ENCODE data around the gene SPOCK1. TPM values are rescaled to one million over a fixed set of nuclear protein-coding genes. Genes with fewer than 3 reads are reported as not detected.

Gene SPOCK1
- total RNA-seq, 4 donors from 2014 or later = 46.5 to 52.7 (median 51.4) TPM

DNA sequence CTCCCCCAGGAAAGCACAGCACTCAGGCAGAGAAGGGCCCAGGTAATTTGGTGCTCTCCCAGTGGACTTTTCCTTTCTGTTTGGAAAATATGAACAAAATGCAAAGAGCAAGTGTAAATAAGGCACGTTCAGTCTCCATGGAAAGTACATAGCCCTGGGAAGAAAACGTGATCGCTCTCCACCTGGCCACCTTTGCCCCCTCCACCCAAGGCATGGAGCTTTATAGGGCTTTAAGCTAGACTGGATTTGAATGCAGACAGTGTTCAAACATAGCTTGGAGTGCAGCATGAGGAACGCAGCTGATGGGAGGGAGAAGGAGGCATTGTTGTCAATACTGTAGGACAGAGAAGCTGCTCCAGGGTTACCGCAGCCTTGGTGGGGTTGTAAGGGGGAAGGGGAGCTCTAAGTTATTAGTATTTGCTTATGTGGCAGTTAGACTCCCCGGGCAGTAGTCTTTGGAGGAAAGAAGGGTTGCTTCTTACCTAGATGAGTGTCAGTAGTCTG is 500.2 kb downstream of the SPOCK1 start:
- ATAC-seq = no peak
- H3K4me1 ChIP-seq = no peaks in the 10 kb centered on the region
- no peaks in the 10 kb centered on the region for H3K9me3 ChIP-seq
- H3K4me3 ChIP-seq = no peak overlapping the region
- no peaks in the 10 kb centered on the region for H3K36me3 ChIP-seq
- no peak overlapping the region for H3K27ac ChIP-seq
- H3K27me3 ChIP-seq = peaks cover 7% of the 10 kb centered on the region
- TF ChIP-seq, protein P1, sequence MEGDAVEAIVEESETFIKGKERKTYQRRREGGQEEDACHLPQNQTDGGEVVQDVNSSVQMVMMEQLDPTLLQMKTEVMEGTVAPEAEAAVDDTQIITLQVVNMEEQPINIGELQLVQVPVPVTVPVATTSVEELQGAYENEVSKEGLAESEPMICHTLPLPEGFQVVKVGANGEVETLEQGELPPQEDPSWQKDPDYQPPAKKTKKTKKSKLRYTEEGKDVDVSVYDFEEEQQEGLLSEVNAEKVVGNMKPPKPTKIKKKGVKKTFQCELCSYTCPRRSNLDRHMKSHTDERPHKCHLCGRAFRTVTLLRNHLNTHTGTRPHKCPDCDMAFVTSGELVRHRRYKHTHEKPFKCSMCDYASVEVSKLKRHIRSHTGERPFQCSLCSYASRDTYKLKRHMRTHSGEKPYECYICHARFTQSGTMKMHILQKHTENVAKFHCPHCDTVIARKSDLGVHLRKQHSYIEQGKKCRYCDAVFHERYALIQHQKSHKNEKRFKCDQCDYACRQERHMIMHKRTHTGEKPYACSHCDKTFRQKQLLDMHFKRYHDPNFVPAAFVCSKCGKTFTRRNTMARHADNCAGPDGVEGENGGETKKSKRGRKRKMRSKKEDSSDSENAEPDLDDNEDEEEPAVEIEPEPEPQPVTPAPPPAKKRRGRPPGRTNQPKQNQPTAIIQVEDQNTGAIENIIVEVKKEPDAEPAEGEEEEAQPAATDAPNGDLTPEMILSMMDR (IDR thresholded peaks at IDR 0.05) = no peak
- no peak for TF ChIP-seq EP300 (IDR thresholded peaks at IDR 0.05)
- no peak for TF ChIP-seq POLR2AphosphoS5 (IDR thresholded peaks at IDR 0.05)
- TF ChIP-seq POLR2A (IDR thresholded peaks at IDR 0.05) = no peak
- WGBS, 2 donors (ENCODE audit: low coverage in 1 of 2) = 75 to 78% methylated on average over 2 to 4 of the region's 6 CpGs

DNA sequence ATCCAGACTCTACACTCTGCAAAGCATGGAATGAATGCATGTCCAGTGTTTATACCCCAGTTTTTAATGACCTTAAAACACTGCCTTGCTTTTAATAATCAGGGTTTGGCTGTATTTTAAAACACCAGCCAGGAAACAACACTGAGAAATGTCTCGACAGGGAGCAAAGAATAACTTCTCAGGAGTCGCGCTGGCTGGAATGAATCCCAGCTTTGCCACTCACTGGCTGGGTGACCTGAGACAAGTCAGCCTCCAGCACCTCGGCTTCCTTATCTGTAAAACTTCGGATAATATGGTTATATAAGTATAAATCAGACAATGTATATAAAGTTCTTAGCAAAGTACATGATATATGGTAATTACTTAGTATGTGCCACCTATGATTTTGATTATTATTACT is 505.0 kb downstream of the SPOCK1 start:
- no peak for ATAC-seq
- TF ChIP-seq, protein P1 (IDR thresholded peaks at IDR 0.05) = no peak
- TF ChIP-seq POLR2A (IDR thresholded peaks at IDR 0.05) (no peak), EP300 (IDR thresholded peaks at IDR 0.05) (no peak), POLR2AphosphoS5 (IDR thresholded peaks at IDR 0.05) (no peak)

DNA sequence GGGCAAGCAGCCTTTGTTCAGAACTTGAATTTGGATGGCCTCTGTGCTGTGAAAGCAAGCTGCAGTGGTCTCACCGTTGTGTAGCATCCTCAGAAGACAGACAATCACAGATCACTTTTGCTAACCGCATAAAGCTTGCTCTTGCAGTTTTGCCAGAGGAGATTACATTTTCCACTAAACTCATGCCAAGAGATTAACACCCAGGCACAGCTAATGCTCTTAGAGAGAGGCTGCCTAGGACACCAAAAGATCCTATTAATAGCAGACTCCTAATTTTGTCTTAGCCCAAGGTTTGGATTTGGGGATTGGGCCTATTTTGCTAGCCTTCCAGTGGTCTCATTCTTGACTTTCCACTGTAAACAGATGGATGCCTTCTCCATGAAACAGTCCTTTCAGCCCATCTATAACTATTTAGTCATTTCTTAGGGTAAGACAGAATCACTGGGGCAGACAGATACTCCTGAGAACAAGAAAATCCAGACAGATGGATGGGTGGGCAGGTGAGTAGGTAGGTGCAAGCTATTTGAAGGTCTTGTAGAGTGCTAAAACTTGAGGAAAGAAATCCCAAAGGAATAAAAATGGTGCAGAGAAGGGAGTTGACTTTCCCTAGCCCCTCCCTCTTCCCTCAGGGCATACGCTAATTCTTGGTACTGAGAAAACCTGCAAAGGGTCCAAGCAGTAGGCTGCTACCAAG is 506.2 kb downstream of the SPOCK1 start:
- Histone ChIP-seq H3K4me1 (no peaks in the 10 kb centered on the region), H3K9me3 (no peaks in the 10 kb centered on the region), H3K36me3 (no peaks in the 10 kb centered on the region), H3K27ac (no peak overlapping the region), H3K27me3 (no peaks in the 10 kb centered on the region), H3K4me3 (no peak overlapping the region)
- WGBS, 2 donors (ENCODE audit: low coverage in 1 of 2) = 38 to 48% methylated on average over 2 to 3 of the region's 3 CpGs
- ATAC-seq = no peak
- TF ChIP-seq, protein P1 (IDR thresholded peaks at IDR 0.05) = no peak
- TF ChIP-seq POLR2AphosphoS5 (IDR thresholded peaks at IDR 0.05) (no peak), POLR2A (IDR thresholded peaks at IDR 0.05) (no peak), EP300 (IDR thresholded peaks at IDR 0.05) (no peak)

More for the DNA sequence above, 505.0 kb downstream of the SPOCK1 start:
- H3K9me3 ChIP-seq = no peaks in the 10 kb centered on the region
- H3K27ac ChIP-seq = no peak overlapping the region
- H3K4me1 ChIP-seq = no peaks in the 10 kb centered on the region
- H3K4me3 ChIP-seq = no peak overlapping the region
- 24 to 37% methylated on average over 4 to 5 of the region's 5 CpGs for WGBS, 2 donors (ENCODE audit: low coverage in 1 of 2)
- H3K27me3 ChIP-seq = peaks cover 7% of the 10 kb centered on the region
- H3K36me3 ChIP-seq = no peaks in the 10 kb centered on the region

DNA sequence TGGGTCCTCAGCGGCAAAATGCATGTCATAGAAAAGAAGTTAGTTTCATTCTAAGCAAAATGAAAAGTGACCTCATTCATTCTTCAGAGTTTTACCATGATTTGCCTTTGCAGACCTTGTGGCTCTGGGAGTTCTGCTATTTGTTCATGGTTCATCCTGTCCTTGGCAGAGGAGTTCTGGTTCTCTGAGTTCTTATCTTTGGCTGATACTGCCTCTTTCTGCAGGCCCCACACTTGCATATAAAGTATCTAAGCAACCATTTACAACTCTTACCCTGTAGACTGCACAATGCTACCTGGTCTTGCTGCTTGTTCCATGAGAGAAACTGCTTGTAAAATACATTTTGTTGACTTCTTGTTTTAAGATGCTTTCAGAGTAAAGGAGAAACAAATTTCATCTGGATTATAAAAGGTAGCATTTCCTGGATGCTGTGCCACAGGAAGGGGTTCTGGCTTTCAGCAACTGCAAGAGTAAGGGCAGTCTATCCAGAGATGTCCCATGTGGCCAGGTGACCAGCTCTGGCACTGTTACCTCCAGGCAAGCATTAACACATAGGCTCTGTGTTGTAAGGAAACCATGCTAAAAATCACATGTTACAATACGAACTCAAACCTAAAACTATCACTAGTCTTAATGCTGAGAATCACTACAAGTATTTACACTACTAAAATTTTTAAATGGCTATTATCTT is 513.2 kb downstream of the SPOCK1 start:
- peak overlapping the region in 1 of 4 donors; percentile 17 for H3K27ac ChIP-seq
- WGBS, 2 donors (ENCODE audit: low coverage in 1 of 2) = 78 to 100% methylated on average over 2 of the region's 2 CpGs
- no peaks in the 10 kb centered on the region for H3K4me1 ChIP-seq
- no peak for ATAC-seq
- TF ChIP-seq POLR2A (IDR thresholded peaks at IDR 0.05) = no peak
- TF ChIP-seq, protein P1 (IDR thresholded peaks at IDR 0.05) = no peak
- no peak for TF ChIP-seq EP300 (IDR thresholded peaks at IDR 0.05)
- TF ChIP-seq POLR2AphosphoS5 (IDR thresholded peaks at IDR 0.05) = no peak
- H3K36me3 ChIP-seq = no peaks in the 10 kb centered on the region
- H3K9me3 ChIP-seq = no peaks in the 10 kb centered on the region
- no peak overlapping the region for H3K4me3 ChIP-seq
- no peaks in the 10 kb centered on the region for H3K27me3 ChIP-seq
